OCI-LY3 (cell line): ENCODE measurements around the gene EMC9.

ENCODE experiments used
- EZH2phosphoT487 ChIP-seq: fragments of 200-600 bp; shearing (Covaris generic); IDR thresholded peaks from 2 replicates; pipeline ENCODE4 v1.6.1; 2018; ENCODE audit warnings: antibody characterized with exemption, mixed run types, low read depth
- TF ChIP-seq, protein P1 (sequence below): fragments of 200-600, 300-600 bp; sonication (generic); IDR thresholded peaks from 2 replicates; pipeline ENCODE4 v1.5.1; 2014; ENCODE audit warnings: antibody characterized with exemption, low read length, low read depth

GRCh38 chr14:24108336-24108874 is 33.0 kb downstream of the EMC9 start:
- TF ChIP-seq, protein P1, sequence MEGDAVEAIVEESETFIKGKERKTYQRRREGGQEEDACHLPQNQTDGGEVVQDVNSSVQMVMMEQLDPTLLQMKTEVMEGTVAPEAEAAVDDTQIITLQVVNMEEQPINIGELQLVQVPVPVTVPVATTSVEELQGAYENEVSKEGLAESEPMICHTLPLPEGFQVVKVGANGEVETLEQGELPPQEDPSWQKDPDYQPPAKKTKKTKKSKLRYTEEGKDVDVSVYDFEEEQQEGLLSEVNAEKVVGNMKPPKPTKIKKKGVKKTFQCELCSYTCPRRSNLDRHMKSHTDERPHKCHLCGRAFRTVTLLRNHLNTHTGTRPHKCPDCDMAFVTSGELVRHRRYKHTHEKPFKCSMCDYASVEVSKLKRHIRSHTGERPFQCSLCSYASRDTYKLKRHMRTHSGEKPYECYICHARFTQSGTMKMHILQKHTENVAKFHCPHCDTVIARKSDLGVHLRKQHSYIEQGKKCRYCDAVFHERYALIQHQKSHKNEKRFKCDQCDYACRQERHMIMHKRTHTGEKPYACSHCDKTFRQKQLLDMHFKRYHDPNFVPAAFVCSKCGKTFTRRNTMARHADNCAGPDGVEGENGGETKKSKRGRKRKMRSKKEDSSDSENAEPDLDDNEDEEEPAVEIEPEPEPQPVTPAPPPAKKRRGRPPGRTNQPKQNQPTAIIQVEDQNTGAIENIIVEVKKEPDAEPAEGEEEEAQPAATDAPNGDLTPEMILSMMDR, result no peak
- TF ChIP-seq EZH2phosphoT487, result no peak
